Liver (tissue), 9 donors: ENCODE measurements around the gene FOLR3. TPM values are rescaled to one million over a fixed set of nuclear protein-coding genes. Genes with fewer than 3 reads are reported as not detected.

ENCODE experiments used
- DNase-seq: peaks from one replicate; pipeline ENCODE4 v3.0.0-alpha.2; 2017; ENCODE audit warnings: low spot score
- H3K27ac ChIP-seq, 2 donors: one replicate each; pipeline ENCODE4 v1.7.0; 2013; ENCODE audit warnings: inconsistent platforms in 2 of 2, low read length in 2 of 2, control low read depth in 1 of 2, low read depth in 1 of 2, mild to moderate bottlenecking in 1 of 2
- H3K27me3 ChIP-seq, 4 donors: one replicate each; pipeline versions ENCODE4 v1.6.1 to v1.7.0; 2013; ENCODE audit warnings: low read length in 3 of 4, inconsistent platforms in 1 of 4, mild to moderate bottlenecking in 1 of 4, moderate library complexity in 1 of 4; ENCODE audit not compliant: control insufficient read depth in 4 of 4, insufficient read depth in 4 of 4
- H3K36me3 ChIP-seq, 4 donors: one replicate each; pipeline versions ENCODE4 v1.6.1 to v1.7.0; 2013; ENCODE audit warnings: low read length in 3 of 4, mild to moderate bottlenecking in 3 of 4, low read depth in 1 of 4, moderate library complexity in 1 of 4; ENCODE audit not compliant: control insufficient read depth in 4 of 4, insufficient read depth in 3 of 4
- H3K4me1 ChIP-seq, 4 donors: one replicate each; pipeline versions ENCODE4 v1.6.1 to v1.7.0; 2013; ENCODE audit warnings: low read length in 3 of 4, mild to moderate bottlenecking in 3 of 4, moderate library complexity in 1 of 4; ENCODE audit not compliant: control insufficient read depth in 4 of 4, insufficient read depth in 4 of 4
- H3K4me3 ChIP-seq, 3 donors: one replicate each; pipeline versions ENCODE4 v1.6.1 to v1.7.0; 2013; ENCODE audit warnings: low read length in 3 of 3, control low read depth in 1 of 3, low read depth in 1 of 3, mild to moderate bottlenecking in 1 of 3
- H3K9ac ChIP-seq, 2 donors: one replicate each; pipeline ENCODE4 v1.7.0; 2013; ENCODE audit warnings: low read length in 2 of 2, mild to moderate bottlenecking in 2 of 2, moderate library complexity in 2 of 2, control low read depth in 1 of 2, low read depth in 1 of 2
- H3K9me3 ChIP-seq, 4 donors: one replicate each; pipeline versions ENCODE4 v1.6.1 to v1.7.0; 2013; ENCODE audit warnings: low read length in 3 of 4; ENCODE audit not compliant: control insufficient read depth in 4 of 4
- HNF4A ChIP-seq, 2 donors: conservative IDR thresholded peaks; 2 replicates each; pipeline ENCODE4 v1.6.1; 2016; ENCODE audit warnings: antibody characterized with exemption in 2 of 2, mild to moderate bottlenecking in 2 of 2
- NR2F2 ChIP-seq: IDR thresholded peaks from 2 replicates; pipeline ENCODE4 v1.6.1; 2016; ENCODE audit warnings: antibody characterized with exemption
- RXRA ChIP-seq, 2 donors: IDR thresholded peaks; 2 replicates each; pipeline ENCODE4 v1.6.1; 2017 to 2018; ENCODE audit warnings: antibody characterized with exemption in 2 of 2, mild to moderate bottlenecking in 1 of 2
- WGBS: extraction: QIAGEN DNeasy Blood & Tissue Kit; methylation state at CpG from one replicate; pipeline ENCODE4 v1.1.7; 2013; 5-methylcytosine and 5-hydroxymethylcytosine counted together
- polyA plus RNA-seq, 2 donors: library from polyadenylated mRNA; stranded (reverse) in 1 of 2; unstranded in 1 of 2; fragments of 200-250 nt in 1 of 2; fragments of >200 nt in 1 of 2; fragmentation: Nextera tagmentation in 1 of 2; extraction: Ambion mirVana in 1 of 2; gene quantifications; one replicate each; pipeline versions ENCODE4 v1.2.1 to v1.2.3, GENCODE V29; 2013 to 2015
- total RNA-seq, 2 donors: library from RNA; depleted of rRNA; stranded (reverse); fragments of >200 nt; gene quantifications; one replicate each; pipeline ENCODE4 v1.2.3, GENCODE V29; 2014
- donor health status: healthy.
- donor health status: healthy.
- donor health status: healthy.
- donor health status: healthy.
- donor health status: healthy.

The FOLR3 gene
- total and polyA plus RNA-seq, 4 donors, result 0.31 to 2.1 (median 0.86) TPM; not detected in 1

- no peaks in the 10 kb centered on the region for H3K36me3 ChIP-seq
- H3K9ac ChIP-seq, result no peak overlapping the region
- no peaks in the 10 kb centered on the region for H3K27me3 ChIP-seq
- no peaks in the 10 kb centered on the region for H3K9me3 ChIP-seq
- no peaks in the 10 kb centered on the region for H3K4me1 ChIP-seq
- 96% methylated on average over 1 of the region's 1 CpG for WGBS
- H3K27ac ChIP-seq, result no peak overlapping the region
- TF ChIP-seq RXRA (IDR thresholded peaks at IDR 0.05) (no peak), HNF4A (conservative IDR thresholded peaks at IDR 0.05) (no peak), NR2F2 (no peak)
- H3K4me3 ChIP-seq, result no peak overlapping the region
- no peak for DNase-seq
Measured at GRCh38 chr11:72188267-72188666, 52.7 kb downstream of the FOLR3 start.

Other genes with a start within 250 kb of the FOLR3 start
- gene XNDC1N, start 207.1 kb upstream of the FOLR3 start, total RNA-seq, result 1 to 10 TPM; 5.6 to 7.9 TPM
- gene XNDC1N, start 207.1 kb upstream of the FOLR3 start, polyA plus RNA-seq, result 1 to 10 TPM in 1 of 2 donors, under 1 TPM in 1; 0.59 to 2.1 TPM
- gene RNF121, start 206.7 kb upstream of the FOLR3 start, total RNA-seq, result 10 to 100 TPM; 11.9 to 31.1 TPM
- gene RNF121, start 206.7 kb upstream of the FOLR3 start, polyA plus RNA-seq, result 10 to 100 TPM; 10.2 to 16.5 TPM
- gene IL18BP, start 136.8 kb upstream of the FOLR3 start, total RNA-seq, result 1 to 10 TPM; 2.4 to 5.9 TPM
- 1 to 10 TPM; 2.6 to 6.3 TPM for gene IL18BP, start 136.8 kb upstream of the FOLR3 start, polyA plus RNA-seq
- gene NUMA1, start 55.2 kb upstream of the FOLR3 start, total RNA-seq, result 10 to 100 TPM; 55.1 to 93.2 TPM
- 10 to 100 TPM; 19.5 to 29.2 TPM for gene NUMA1, start 55.2 kb upstream of the FOLR3 start, polyA plus RNA-seq
- gene LRRC51, start 54.9 kb upstream of the FOLR3 start, total RNA-seq, result 1 to 10 TPM; 1.9 to 3.4 TPM
- gene LRRC51, start 54.9 kb upstream of the FOLR3 start, polyA plus RNA-seq, result 1 to 10 TPM; 2.9 to 3.7 TPM
- gene LAMTOR1, start 32.4 kb upstream of the FOLR3 start, total RNA-seq, result 10 to 100 TPM; 30.5 to 47.2 TPM
- 10 to 100 TPM; 70.1 to 74.0 TPM for gene LAMTOR1, start 32.4 kb upstream of the FOLR3 start, polyA plus RNA-seq
- gene TOMT, start 29.8 kb upstream of the FOLR3 start, total RNA-seq, result under 1 TPM in 1 of 2 donors, not detected in 1; 0.33 TPM
- gene TOMT, start 29.8 kb upstream of the FOLR3 start, polyA plus RNA-seq, result not detected
- 10 to 100 TPM in 1 of 2 donors, 1 to 10 TPM in 1; 8.4 to 10.4 TPM for gene ANAPC15, start 23.0 kb upstream of the FOLR3 start, total RNA-seq
- gene ANAPC15, start 23.0 kb upstream of the FOLR3 start, polyA plus RNA-seq, result 10 to 100 TPM; 19.6 to 22.4 TPM
- gene FOLR1, start 56.4 kb downstream of the FOLR3 start, total RNA-seq, result under 1 TPM in 1 of 2 donors, not detected in 1; 0.09 TPM
- gene FOLR1, start 56.4 kb downstream of the FOLR3 start, polyA plus RNA-seq, result under 1 TPM; 0.06 to 0.21 TPM
- 10 to 100 TPM in 1 of 2 donors, 1 to 10 TPM in 1; 9.9 to 23.6 TPM for gene FOLR2, start 81.1 kb downstream of the FOLR3 start, total RNA-seq
- gene FOLR2, start 81.1 kb downstream of the FOLR3 start, polyA plus RNA-seq, result 10 to 100 TPM in 1 of 2 donors, 1 to 10 TPM in 1; 9.4 to 31.5 TPM
- gene INPPL1, start 89.0 kb downstream of the FOLR3 start, total RNA-seq, result 10 to 100 TPM; 18.4 to 29.0 TPM
- gene INPPL1, start 89.0 kb downstream of the FOLR3 start, polyA plus RNA-seq, result 10 to 100 TPM in 1 of 2 donors, 1 to 10 TPM in 1; 7.2 to 15.8 TPM
- not detected for gene PHOX2A, start 108.5 kb downstream of the FOLR3 start, total RNA-seq
- not detected for gene PHOX2A, start 108.5 kb downstream of the FOLR3 start, polyA plus RNA-seq